ENCODE measurements around the gene TMED5. TPM values are rescaled to one million over a fixed set of nuclear protein-coding genes. Genes with fewer than 3 reads are reported as not detected.

Gene TMED5
- total RNA-seq, 1 donor from 2014 or later = 34.5 TPM

- no peak for TF ChIP-seq CTCF (IDR thresholded peaks at IDR 0.05; ENCODE audit: unreplicated experiment)
- Mint-ChIP-seq H3K9me3 (ENCODE audit: unreplicated experiment) (no peaks in the 10 kb centered on the region), H3K4me1 (ENCODE audit: unreplicated experiment) (peaks cover 3% of the 10 kb centered on the region), H3K27me3 (ENCODE audit: unreplicated experiment) (no peaks in the 10 kb centered on the region), H3K4me3 (ENCODE audit: unreplicated experiment) (no peak overlapping the region), H3K27ac (ENCODE audit: unreplicated experiment) (no peak overlapping the region), H3K36me3 (ENCODE audit: low read depth, unreplicated experiment) (peaks cover 25% of the 10 kb centered on the region)
- DNase-seq (ENCODE audit: low spot score) = no peak
Observed at GRCh38 chr1:93106226-93106625, 74.0 kb downstream of the TMED5 start.

- H3K27me3 Mint-ChIP-seq (ENCODE audit: unreplicated experiment) = no peaks in the 10 kb centered on the region
- H3K9me3 Mint-ChIP-seq (ENCODE audit: unreplicated experiment) = no peaks in the 10 kb centered on the region
- peaks cover 10% of the 10 kb centered on the region for H3K36me3 Mint-ChIP-seq (ENCODE audit: low read depth, unreplicated experiment)
- no peak overlapping the region for H3K4me3 Mint-ChIP-seq (ENCODE audit: unreplicated experiment)
- no peak for DNase-seq (ENCODE audit: low spot score)
- H3K27ac Mint-ChIP-seq (ENCODE audit: unreplicated experiment) = no peak overlapping the region
- TF ChIP-seq CTCF (IDR thresholded peaks at IDR 0.05; ENCODE audit: unreplicated experiment) = no peak
- peaks cover 6% of the 10 kb centered on the region for H3K4me1 Mint-ChIP-seq (ENCODE audit: unreplicated experiment)
Observed at GRCh38 chr1:93102142-93102541, 78.1 kb downstream of the TMED5 start.

Other genes with a start within 250 kb of the TMED5 start
- gene DIPK1A, start 219.0 kb downstream of the TMED5 start, total RNA-seq (ENCODE audit: unreplicated experiment) = 3.9 TPM
- gene MTF2, start 101.1 kb downstream of the TMED5 start, total RNA-seq (ENCODE audit: unreplicated experiment) = 73.5 TPM
- gene CCDC18, start 311 bp upstream of the TMED5 start, total RNA-seq (ENCODE audit: unreplicated experiment) = 10.4 TPM
- gene DR1, start 165.5 kb upstream of the TMED5 start, total RNA-seq (ENCODE audit: unreplicated experiment) = 47.4 TPM

All from endothelial cell (in vitro differentiated cells).